Stimulated activated CD4-positive, alpha-beta T cell treated with anti-CD3 and anti-CD28 coated beads, Interleukin-1b, Interleukin-23, amount 100 ng/mL, for 1 hour (primary cell): ENCODE results near the gene OARD1.
"Not testable (repeated sequence)": the region's sequence is repeated elsewhere in the genome, so short reads cannot be mapped to it uniquely, and the experiment has no call there.

Source experiments
- DNase-seq, 2 donors: peaks; one replicate each; pipeline ENCODE4 v3.0.0-alpha.2; 2020; ENCODE audit warnings: low read depth in 2 of 2

OARD1 gene

DNA sequence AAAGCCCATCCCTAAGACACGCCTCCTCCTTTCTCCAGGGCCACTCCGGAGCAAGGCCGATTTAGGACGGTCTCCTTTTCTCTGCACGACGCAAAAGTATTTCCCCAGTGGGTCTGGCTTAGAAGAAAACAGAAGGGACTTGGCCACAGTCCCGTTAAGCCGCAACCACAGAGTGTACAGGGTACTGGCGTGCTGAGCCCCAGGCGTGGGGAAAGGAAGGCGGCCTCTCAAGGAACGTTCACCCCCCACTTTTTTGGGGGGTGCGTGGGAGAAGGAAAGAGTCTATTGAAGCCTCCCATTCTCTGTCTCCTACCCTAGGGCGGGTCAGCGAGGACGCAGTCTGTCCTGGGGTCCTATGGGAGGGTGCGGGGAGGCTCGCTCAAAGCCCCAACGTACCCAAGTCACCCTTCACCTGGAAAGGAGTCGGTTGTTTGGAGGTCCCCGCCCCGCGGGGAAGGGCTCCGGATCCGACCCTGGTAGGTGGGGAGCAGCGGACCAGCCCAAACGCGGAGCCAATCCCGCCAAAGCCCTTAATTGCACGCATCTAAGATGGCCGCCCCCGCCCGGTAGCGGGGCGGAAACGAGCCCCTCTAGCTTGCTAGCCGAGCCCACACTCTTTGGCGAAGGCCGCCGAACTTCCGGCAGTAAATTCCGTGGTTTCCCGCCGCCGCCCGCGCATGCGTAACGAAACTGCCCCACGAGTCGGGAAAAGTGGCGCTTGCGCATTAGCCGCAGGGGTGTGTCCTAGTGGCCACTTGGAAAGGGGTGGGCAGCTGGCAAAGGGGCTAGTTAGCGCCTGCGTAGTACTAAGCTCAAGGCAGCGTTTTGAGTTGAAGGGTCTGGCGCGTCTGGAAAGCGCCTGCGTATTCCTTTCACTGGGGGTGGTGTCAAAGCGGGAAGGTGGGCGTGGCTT is at the start of gene OARD1:
TSS of gene OARD1 (minus strand) at position 434 of the 913 bp plus-strand sequence. CDS start 722 bp downstream, outside the sequence.
- peak; percentile 98 to 99 for DNase-seq

DNA sequence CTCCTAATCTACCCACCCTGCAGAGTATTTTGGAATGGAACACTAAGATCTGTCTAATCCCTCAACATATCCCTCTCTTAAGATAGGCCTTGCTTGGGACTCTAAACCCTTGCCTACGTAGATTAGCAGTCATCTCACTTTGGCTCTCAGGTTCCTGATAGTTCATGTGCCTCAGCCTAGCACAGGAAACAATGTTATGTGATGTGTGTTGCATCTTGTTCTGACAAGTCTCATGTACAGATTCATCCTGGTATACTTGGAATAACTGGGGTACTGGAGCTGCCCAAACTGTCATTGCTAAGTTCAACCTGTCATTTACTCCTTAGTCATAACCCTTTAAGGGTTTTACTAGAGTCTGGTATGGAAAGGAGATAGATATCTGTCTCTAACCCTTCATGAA is 47.9 kb upstream of the OARD1 start:
- DNase-seq = no peak

DNA sequence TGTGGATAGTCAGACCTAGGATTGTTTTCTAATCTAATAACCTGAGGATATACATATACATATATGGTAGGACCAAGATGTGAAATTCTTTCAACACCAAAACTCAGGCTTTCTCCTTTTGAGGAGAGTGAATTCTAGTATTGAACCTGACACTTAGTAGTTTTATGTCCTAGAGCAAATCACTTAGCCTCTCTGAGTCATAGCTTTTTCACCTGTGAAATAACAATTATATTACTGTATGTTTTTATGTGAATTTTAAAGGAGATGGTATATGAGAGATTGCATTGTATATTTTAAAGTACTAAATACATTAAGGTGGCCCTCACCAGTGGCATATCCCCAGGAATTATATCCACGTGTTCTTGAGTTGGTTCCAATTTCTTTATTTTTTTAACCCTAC is 47.4 kb upstream of the OARD1 start:
- no peak for DNase-seq

GRCh38 chr6:41115027-41115426 is 42.9 kb upstream of the OARD1 start:
- not testable (repeated sequence) for DNase-seq

DNA sequence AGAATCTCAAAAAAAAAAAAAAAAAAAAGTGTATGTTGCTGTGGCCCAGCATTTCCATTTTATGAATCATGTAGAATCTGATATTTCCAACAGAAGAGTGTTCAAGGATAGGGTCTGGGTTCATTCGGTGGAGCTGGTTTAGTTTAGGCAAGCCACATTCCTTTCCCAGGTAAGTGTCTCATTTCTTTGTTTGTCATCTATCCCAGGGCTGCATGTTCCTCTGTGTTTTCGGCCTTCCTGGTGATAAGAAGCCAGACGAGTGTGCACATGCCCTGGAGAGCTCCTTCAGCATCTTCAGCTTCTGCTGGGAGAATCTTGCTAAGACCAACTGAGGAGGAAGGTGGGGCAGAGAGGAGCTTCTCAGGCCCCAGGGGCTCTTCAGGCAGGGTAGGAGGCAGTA is 38.9 kb upstream of the OARD1 start:
- DNase-seq = no peak

DNA sequence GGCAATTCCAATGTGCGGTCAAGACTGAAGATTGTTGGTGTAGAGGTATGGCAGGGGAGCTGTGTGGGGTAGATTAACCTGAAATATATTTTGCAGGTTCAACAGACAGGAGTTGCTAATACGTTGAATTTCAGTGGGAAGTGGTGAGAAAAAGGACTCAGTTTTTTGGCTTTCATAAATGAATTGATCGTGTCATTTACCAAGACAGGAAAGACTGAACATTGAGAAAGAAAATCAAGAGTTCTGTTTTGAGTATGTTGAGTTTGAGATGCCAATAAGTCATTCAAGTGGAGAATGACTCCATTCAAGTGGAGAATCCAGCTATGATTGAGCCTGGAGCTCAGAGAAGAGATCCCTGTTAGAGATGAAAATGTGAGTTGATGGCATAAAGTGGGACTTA is 31.7 kb upstream of the OARD1 start:
- DNase-seq = no peak

- DNase-seq = no peak
These were observed 28.7 kb upstream of the OARD1 start for GRCh38 chr6:41100871-41101287.

DNA sequence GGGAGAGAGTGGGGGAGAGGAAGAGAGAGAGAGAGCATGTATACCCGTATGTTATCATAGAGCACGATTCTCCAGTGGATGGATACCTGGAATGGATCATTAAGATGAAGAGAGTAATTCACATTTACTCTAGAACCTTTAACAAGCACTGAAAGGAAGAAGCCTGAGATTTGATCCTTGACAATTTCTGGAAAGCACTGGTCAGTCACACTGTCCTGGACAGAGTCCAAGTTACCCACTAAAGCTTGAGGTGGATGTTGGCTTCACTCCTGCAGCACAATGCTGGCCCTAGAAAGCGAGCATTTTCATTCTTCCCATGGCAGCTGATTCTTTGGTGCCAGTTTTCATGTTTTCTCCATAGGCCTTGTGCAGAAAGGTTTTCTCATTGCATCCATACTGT is 26.2 kb upstream of the OARD1 start:
- DNase-seq = no peak

DNA sequence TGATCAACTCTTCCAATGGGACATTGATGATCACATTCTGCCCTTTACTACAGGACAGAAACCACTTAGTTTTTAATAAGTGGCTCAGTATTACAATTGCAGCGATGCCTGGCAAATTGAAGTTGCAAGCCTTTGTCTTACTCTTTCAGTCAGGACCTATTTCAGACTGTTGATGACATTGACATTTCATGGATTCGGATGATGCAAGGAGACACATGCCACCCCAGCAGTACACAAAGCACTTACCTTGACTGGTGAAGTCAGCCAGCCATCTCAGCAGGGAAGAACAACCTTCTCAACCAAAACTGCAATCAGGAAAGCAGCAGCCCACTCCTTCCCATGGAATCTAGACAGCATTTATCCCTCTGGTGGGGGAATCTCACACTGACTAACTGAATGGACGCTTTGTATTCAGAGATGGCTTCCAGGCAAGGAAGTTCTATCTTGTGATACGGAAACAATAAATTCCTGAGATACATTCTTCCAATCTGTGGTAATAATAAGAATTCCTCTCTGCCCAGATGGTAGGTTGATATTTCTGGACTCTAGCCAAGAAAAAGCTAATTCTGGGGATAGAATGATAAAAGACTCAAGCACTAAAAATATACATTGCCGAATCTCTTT is 25.4 kb upstream of the OARD1 start:
- DNase-seq = no peak

- no peak for DNase-seq
These were observed 21.6 kb upstream of the OARD1 start for GRCh38 chr6:41093729-41094128.

DNA sequence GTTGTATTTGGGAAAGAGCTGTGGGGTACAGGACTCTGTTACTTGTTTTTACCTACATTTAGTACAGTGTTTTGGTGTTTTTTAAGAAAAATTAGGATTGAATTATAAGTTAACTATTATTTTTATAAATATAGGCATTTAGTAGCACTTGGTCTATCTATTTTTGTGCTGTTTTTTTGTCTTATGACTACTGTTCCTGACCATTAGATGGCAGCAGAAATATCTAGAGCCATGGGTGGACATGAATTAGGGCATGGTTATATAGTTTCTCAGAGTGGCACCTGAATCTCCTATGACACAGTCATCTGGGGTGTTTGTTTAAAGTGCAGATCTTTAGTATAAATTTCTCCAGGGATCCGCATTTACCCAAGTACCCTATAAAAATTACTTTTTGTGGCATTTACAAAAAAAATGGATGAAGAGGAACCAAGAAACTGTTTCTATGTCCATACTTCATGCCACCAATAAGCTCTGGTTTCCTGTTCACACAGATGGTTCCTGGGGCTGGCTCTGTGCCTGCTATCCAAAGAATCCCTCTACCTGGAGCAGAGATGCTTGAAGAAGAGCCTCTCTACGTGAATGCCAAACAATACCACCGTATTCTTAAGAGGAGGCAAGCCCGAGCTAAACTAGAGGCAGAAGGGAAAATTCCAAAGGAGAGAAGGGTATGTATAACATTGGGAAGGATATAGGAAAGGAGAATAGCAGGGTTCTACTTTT is 20.4 kb upstream of the OARD1 start:
- no peak for DNase-seq

DNA sequence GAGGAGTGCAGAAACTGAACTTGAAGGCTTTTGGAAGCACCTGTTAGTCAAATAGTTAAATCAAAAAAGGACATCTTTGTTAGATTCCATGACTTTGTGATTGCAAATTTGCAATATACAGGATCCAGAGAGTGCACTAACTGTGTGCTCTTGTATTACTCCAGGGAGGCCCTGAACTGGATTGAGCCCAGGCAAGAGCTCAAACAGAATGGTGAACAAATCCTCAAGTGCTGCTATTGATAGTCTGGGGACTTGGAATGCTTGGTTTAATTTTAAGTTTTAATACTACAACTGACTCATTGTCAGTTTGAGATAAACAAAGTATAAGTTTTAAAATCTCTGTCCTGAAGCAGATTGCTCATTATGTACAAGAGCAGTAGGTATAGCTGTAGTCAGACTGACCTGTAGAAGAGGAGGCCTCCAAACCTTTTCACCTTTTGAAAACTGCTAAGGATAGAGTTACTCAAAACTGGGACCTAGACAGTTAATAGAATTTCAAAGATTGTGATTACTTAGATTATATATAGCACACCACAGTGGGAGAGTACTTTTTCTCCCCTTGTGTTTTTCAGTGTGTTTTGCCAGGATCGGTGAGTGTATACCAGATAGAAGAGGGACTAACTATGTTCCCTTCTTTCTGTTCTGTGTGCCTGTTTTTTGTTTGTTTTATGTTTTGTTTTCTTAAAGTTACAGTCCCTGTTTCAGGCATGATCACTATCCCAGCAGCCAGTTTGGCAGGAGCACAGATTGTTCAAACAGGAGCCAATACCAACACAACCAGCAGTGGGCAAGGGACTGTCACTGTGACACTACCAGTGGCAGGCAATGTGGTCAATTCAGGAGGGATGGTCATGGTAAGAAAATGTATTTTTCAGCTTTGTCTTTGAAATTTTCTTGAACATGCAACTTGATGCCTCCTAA is 18.9 kb upstream of the OARD1 start:
- no peak for DNase-seq

- no peak for DNase-seq
These were observed 16.3 kb upstream of the OARD1 start for GRCh38 chr6:41088451-41088850.

GRCh38 chr6:41085182-41085581 is 13.0 kb upstream of the OARD1 start:
- DNase-seq = no peak

- DNase-seq = no peak
These were observed 10.9 kb upstream of the OARD1 start for GRCh38 chr6:41083072-41083471.

DNA sequence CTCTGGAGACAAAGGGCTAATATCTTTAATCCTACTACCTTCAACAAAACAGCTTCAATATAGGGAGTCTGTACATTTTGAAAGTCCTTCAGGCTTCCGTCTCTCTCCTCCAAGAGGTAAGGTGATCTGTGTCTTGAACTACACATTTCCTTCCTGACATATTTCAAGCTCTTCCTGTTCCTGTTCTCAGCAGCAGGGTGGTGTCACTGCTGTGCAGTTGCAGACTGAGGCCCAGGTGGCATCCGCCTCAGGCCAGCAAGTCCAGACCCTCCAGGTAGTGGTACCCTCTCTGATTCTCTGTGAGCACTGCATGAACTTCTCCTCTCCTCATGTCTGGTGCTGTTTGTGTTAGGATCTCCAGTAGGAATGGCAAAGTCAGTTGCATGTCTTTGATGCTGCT is 8.5 kb upstream of the OARD1 start:
- DNase-seq = no peak

- no peak for DNase-seq
These were observed 6.9 kb upstream of the OARD1 start for GRCh38 chr6:41079080-41079479.

DNA sequence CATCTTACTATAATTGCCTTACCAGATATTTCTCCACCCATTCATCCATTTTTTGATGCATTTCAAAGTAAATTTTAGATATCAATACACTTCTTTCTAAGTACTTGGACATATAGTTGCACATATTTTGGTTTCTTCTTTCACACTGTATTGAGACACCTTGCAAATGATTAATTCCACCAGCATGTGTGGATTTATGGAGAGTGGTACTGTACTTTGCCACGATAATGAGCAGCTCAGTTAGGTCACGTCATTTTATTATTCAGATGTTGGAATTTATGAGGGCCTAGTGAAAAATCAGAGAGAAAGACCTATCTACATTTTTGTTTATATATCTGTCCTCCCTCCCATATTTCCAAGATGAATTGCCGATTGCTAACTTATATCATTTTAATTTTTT is 5.9 kb upstream of the OARD1 start:
- no peak for DNase-seq

DNA sequence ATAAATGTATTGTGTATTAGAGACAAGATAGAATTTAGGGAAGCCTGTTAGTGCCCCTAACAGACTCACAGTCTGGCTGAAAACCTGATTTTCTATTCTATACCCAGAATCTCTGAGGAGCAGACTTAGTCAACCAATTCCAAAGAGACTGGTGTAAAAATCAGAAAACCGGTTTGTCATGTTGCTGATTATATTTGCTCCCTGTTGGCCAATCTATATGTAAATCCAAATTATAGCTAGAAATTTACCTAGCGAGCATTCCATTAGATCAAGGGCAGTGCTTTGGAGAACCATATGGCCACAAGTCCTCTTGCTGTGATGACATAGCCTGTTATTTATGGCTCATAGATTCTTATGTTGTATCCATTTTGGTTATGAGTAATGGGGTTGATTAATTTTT is 5.4 kb upstream of the OARD1 start:
- no peak for DNase-seq

DNA sequence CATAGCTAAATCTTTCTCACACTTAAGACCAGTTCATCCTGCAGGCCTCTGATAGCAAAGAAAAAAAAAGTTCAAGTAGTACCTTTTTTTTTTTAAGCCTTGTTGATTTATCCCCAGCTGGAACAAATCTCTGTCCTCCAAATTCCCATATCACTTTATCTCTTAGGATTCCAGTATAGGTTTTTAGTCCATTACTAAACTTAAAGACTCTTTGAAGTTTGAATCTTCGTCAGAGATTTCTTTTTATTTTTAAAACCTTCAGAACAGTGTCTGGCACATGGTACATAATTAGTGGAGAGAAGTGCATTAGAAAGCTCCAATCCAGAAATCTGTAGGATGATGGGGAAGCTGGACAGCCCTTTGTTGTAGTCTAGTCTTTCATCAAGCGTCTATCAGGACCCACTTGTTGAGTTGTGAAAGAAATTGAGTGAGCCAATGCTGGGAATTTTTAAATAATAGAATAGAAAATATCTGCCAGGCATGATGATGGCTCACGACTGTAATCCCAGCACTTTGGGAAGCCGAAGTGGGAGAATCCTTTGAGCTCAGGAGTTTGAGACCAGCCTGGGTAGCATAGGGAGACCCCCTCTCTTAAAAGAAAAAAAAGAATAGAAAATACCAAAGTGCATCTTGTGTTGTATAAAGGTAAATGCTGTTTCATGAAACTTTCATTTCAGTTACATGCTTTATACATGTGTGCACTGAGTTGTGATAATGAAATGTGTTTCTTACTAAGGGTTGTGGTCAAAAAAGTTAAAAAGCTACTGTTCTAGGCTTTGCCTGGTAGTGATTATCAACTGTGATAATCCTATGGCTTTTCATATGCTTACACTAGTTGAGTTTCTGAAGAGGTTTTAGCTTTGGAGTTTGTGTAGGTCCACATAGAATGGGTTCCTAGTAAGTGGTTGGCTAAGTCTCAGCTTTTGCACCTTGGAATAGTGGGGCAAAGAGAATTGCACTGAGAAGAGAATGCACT is 3.8 kb upstream of the OARD1 start:
- DNase-seq = no peak
